Right ventricle myocardium superior (tissue), 1 donor: Measurements from ENCODE around the gene RUNX1. TPM values are rescaled to one million over a fixed set of nuclear protein-coding genes. Genes with fewer than 3 reads are reported as not detected.
"Not testable (repeated sequence)": the region's sequence is repeated elsewhere in the genome, so short reads cannot be mapped to it uniquely, and the experiment has no call there.

Source experiments
- ATAC-seq: fragments of 200-7000 bp; cut with Tn5 transposase; one replicate; pipeline ENCODE4 v1.9.1; 2020; ENCODE audit warnings: mild to moderate bottlenecking; ENCODE audit not compliant: poor library complexity
- DNase-seq: peaks from one replicate; pipeline ENCODE4 v3.0.0-alpha.2; 2020
- intact Hi-C: fragments of 100-400 bp; cut with DNase I; formaldehyde crosslinking; loops from one replicate; pipeline ENCODE4 v1.11.2; 2022
- total RNA-seq: library from RNA; stranded (reverse); fragmentation: NEBNext Ultra II Directional; extraction: Animal tissue kit (Norgen Biotek cat#: 25700); gene quantifications from one replicate; pipeline ENCODE4 v1.2.1, GENCODE V29; 2021
- donor health status: DM: no; HTN: yes; CAD: no; lungs with severe emphysema.

Gene RUNX1
- total RNA-seq, 1 donor from 2014 or later = 1.5 TPM

DNA sequence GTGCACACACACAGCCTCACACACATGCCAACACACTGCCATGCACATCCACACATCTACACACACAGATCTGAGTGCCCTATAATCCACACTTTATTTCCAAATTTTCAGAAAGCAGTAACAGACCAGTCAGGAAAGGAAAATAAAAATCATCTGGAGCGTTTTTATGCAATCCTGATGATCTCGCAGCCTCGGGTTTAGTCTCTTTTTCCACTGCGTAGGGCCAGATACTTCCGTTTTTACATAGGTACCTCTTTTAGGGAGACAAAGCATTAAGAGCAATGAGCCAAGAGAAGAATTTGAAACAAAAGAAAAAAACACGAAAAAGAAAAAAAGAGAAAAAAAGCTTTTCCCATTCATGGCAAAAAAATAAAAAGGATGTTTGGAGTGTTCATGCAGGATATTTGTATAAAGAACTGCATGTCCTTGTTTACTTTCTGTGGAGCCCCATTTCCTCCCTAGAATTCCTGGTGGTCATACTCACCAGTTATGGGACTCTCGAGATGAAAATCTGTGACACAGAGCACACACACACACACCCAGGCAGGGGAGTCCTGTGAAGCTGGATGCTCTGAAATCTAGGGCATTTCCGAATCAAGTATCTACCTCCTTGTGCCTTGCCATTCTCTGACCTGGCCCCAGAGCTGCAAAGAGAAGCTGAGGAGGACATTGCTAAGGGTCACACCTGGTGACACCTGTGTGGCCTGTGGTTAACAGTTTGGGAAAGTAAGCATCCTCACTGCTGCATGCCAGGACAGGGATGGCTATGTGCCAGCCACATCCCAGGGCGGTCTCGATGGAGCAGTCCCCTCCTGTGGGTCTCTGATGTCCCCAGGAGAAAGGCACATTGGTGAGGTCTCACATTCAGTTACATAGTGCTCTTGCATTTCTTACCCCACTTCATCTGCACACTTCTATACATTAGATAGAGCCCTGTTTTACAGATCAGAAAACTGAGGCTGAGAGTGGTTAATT lies 83.6 kb downstream of the RUNX1 start:
- DNase-seq (no peak), ATAC-seq (no peak)
- intact Hi-C loops = no loop called here

DNA sequence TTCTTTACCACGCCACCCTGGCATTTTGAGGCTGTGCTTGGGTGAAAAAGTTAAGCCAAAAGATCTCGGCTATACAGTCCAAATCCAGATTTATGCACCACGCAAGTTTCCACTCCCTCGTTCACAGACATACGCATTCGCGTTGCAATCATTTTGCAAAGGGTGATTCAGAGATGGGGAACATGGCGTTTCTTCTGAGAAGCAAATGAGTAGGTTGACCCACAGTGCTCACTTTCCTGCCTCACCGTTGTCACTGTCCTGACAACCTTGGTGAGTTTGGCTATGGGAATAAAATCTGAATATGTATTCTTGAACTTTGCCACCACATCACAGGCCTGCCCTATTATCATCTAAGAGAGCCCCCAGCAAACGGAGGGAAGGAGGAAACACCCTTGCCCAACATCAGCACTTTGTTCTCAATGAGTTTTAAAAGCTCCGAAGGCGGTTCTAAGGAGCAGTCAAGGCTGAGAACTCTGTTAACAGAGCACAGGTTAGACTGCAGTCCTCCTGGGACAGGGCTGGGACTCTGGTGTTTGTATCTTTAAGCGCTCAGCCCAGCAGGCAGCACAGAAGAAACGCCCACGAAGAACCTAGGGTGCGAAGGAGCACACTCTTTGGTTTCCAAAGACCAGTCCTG lies 86.4 kb downstream of the RUNX1 start:
- no peak for ATAC-seq
- DNase-seq = no peak
- intact Hi-C loops = no loop called here

DNA sequence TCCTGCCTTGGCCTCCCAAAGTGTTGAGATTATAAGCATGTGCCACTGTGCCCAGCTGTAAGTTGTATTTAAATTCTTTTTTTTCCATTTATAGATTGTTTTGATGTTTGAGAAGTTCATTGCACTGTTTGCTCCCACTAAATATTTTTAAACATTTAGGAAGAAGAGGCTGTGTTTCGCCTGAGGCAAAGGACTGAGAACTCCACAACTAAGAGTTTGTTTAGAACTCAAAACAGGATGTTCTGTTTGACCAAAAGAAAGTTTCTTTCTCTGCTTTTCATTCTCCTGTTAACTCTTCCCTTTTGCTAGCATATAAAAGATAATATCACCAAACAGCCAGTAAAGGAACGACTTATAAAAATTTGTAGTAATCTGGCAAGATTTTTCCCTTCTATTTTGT lies 87.0 kb downstream of the RUNX1 start:
- DNase-seq (no peak), ATAC-seq (no peak)
- intact Hi-C loops = no loop called here

DNA sequence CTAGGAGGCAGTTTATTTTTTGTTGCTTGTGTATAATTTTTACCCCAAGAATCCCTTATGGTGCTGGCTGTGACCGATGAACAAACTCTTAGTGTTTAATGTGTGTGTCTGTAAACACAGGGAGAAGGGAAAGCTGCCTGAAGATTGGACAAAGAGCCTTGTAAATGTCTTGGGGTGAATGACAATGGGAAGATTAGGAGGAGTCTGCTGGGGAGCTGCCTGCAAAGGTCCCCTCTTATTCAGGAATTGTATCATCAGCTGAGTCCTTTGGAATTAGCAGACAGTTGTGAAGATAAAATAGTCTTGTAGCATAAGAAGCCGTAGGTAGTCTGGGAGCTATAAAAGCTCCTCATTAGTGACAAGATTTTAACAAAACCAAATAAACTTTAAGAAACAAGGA lies 88.4 kb downstream of the RUNX1 start:
- DNase-seq (no peak), ATAC-seq (no peak)
- intact Hi-C loops = no loop called here

DNA sequence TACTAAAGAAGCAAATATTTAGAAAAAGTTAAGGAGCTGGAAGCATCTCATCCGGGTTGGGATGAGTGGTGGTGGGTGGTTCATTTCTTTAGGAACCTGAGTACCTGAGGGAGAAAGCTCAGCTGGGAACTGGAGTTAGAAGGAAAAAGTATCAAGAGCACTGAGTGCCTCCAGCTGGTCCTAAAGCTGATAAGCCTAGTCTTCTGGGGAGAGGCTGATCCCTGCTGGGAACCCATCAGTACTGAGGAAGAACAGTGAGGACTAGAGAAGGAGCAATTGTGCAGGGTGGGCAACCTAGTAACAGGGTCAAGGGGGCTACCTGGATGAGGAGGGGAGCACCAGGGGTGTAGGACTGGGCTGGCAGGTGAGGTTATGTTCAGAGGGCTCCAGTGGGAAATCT lies 89.5 kb downstream of the RUNX1 start:
- no peak for DNase-seq

DNA sequence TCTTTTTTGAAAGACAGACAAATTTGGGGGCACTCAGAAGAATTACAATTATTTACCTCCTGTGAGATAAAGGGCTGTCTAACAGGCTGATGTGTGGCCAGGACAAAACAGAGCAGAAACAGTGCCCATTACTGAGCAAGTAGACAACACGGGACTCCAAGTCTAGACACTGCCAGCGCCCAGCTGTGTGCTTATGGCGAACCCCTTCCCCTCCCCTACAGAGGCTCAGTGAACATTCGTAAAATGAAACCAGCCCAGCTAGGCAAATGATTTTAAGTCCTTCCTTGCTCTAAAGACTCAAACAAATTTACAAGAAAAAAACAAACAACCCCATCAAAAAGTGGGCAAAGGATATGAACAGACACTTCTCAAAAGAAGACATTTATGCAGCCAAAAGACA lies 91.1 kb downstream of the RUNX1 start:
- ATAC-seq (no peak), DNase-seq (no peak)
- intact Hi-C loops = no loop called here

More for the DNA sequence above, 89.5 kb downstream of the RUNX1 start:
- no peak for ATAC-seq
- intact Hi-C loops = no loop called here

DNA sequence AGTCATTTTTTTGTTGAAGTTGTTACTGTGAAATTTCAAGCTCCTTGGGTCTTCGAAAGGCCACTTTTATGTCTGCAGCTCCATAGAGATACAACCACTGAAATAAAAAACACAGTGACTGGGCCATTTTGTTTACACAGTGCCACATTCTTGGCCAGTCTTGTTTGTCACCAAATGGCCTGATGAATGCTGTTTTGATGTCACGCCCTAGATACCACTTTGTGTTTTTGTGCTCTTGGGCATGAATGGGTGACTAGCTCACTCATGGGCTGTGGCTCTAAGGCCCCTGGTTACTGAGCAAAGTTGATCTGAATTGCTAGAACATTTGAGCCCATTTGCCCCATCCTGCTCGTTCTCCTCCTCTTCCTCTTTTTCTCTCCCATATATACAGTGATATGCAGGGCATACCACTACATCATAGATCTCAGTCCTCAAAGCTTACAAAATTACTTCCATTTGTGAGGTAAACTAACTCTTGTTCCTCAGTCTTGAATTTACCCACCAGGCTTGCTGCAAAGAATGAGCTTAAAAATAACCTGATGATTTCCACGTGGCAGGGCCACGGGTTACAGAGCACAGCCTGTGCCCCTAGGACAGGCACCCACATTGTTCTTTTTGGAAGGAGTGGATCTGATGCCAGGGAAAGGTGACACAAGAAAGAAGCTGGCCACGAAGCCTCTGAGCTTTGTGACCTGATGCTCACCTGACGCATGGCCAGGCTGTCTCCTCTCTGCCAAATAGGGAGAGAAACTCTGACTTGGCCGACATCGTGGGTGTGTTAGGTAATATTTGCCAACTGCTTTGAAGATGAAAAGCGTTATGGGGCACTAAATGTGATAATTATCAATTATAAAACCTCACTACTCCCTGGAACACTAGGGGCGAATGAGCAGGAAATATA lies 92.4 kb downstream of the RUNX1 start:
- ATAC-seq = no peak
- no peak for DNase-seq
- intact Hi-C loops = no loop called here

DNA sequence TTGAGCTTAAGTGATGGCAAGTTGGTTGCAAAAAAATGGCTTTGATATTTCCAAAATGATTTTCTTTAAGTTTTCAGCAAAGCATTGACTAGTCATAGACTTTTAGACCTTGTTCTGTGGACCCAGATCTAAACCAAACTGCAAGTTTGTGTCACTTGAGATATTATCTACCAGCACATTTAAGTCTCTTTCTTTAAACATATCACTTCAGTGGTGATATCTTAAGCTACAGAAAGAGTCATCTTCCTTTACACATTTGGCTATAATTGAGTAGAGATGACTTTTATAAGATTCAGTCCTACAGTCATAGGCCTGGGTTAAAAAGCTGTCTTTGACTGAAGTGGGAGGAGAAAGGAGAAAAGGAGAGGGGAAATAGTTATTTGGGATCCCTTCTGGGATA lies 95.2 kb downstream of the RUNX1 start:
- no peak for DNase-seq
- no peak for ATAC-seq
- intact Hi-C loops = no loop called here

DNA sequence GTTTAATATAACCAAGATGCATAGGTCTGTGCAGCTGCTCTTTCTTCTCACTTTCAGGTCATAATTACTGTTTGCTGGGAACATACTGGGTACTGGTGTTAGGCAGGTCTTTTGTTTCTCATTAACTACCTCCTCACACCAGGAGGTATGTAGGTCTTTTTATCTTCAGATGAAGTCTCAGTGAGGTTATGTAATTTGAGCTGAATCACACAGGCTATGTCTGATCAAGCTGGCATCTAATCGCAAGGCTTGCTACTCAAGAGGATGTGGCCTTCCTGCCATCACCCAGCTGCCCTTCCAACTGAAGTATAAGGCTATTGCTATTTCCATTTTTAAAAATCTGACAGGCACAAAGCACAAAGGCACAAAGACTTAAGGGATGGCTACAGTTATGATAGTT lies 96.4 kb downstream of the RUNX1 start:
- ATAC-seq (no peak), DNase-seq (no peak)
- intact Hi-C loops = no loop called here

DNA sequence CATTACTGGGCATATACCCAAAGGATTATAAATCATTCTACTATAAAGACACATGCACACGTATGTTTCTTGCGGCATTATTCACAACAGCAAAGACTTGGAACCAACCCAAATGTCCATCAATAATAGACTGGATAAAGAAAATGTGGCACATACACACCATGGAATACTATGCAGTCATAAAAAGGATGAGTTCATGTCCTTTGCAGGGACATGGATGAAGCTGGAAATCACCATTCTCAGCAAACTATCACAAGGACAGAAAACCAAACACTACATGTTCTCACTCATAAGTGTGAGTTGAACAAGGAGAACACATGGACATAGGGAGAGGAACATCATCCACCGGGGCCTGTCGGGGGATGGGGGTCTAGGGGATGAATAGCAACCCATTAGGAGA lies 97.2 kb downstream of the RUNX1 start:
- DNase-seq, intact Hi-C loops, ATAC-seq: not testable (repeated sequence)

DNA sequence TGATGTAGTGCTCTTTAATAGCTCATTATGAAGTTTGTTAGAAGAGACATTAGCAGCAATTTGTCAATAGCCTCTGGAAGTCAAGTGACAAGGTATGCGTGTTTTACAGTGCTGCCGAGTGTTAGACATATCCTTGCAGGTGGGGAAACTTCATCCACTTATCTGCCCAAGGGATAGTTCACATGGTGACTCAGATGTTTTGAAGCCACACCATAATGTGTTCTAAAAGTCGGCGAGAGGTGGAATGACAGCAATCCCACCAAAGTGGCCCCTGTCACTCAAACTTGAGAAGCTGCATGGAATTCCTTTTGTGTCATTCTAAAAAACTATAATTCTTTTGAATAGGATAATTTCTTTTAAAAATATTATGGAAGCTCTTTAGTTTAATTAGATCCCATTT lies 98.1 kb downstream of the RUNX1 start:
- ATAC-seq = no peak
- intact Hi-C loops = no loop called here
- no peak for DNase-seq

DNA sequence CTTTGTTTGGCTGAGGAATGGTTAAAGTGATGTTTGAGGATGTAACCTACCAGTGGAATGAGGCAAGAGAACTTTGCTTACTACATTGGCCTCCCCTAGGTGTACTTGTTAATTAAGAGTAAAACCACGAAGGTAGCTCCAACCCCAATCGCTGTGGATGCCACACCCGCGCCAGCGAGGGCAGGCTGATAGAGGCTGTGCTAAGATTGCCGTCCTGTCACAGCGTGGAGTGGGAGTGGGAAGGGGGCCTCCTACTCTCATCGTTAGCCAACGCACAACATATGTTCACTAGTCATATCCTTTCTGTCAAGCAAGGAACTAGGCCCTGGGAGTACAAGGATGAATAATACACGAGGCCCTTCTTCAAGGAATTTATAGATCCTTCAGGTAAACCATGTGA lies 99.6 kb downstream of the RUNX1 start:
- ATAC-seq (no peak), DNase-seq (no peak)
- intact Hi-C loops = no loop called here

DNA sequence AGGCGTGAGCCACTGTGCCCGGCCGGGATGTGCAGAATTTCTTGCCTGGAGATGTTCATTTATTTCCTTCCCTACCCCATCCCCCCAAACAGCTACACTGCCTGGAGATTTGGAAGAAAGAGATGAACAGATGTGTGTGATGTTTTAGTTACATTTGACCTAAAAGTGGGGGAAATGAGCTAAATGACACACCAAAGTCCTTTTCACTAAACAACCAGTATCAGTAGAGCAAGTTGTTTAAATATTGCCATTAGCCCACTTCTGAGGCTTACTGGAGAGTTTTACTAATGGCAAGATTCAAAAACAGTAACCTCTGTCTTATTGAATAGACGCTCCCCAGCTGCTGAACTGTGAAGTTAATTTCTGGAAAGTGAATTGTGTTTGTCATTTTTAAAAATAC lies 100.1 kb downstream of the RUNX1 start:
- intact Hi-C loops = no loop called here
- DNase-seq (no peak), ATAC-seq (no peak)

DNA sequence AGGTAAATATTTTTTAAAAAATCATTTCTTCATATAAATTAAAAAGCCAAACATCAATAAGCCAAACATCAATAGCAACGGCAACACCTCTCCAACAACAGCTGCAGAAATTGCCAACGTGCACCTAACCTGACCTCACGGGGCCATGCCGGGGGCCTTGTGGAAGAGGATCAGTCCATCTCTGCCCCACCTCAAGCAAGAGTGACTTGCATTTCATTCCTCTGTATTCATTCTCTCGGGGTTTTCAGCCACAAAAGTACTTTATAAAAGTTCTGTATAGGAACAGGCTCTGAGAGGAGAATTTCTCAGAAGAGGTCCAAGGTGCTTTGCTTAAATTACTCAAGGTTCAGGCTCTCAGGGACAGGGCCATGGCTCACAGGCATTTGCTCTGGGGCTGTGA lies 100.9 kb downstream of the RUNX1 start:
- no peak for DNase-seq
- intact Hi-C loops = no loop called here
- no peak for ATAC-seq

DNA sequence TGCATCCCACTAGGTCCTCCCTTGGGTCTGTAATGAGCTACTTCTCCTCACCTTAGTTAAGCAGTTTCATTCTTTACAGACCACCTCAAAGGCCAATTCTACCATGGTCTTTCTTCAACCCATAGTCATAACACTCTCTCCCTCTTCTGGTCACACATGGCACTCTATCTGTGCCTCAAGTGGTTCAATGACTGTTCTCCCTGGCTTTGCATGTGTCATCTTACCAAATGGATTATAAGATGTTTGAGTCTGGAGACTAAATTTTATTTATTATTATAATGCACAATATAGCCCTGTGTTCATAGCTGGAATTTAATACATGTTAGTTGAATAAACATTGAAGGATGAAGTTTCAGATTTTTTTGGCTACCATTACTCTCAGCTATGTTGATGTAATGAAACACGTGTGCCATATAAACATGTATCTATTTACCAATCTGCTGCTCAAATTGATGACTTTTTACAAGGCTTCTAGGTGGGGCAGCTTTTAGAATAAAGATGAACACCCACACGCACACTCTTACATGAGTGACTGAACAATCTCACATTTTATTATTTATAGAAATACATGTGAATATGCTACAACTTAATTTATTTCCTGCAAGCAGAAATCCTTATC lies 102.1 kb downstream of the RUNX1 start:
- intact Hi-C loops = no loop called here
- DNase-seq (no peak), ATAC-seq (no peak)

DNA sequence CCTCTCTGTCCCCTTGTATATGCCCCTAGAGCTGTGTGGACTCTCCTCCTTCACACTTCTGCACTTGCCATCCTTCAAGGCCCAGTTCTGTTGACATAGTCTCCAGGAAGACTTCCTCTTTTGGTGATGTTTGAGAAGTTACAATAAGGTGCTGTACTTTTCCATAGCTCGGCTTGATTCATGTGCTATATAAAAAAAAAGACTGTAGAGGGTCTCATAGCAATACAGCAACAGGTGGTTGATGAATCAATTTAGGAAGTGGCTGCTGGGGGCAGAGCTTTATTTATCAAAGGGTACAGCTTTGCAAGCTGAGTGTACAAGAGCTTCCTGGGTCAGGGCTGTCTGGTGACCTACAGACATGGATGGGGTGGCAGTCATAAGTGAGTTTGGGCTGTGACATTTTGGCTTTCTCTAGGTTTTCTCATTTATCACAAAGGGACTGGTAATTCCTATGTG lies 102.7 kb downstream of the RUNX1 start:
- intact Hi-C loops = no loop called here
- ATAC-seq (no peak), DNase-seq (no peak)

DNA sequence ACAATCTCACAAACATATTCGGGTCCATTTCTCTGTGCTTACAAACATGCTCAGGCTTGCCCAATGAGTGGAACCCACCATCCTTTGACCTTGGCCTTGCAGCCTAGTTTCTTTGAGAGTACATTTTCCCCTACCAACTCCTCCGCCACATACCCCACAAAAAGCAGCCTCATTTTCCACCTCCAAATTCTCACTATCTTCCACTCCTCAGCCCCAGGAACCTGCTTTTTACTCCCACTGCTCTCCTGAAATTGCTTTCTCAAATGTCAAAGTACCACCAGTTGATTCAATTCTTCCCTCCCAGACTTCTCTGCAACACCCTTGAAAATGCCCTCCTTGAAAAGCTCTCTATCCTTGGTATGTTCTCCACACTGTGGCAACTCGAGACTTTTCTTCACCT lies 103.8 kb downstream of the RUNX1 start:
- DNase-seq (no peak), ATAC-seq (no peak)
- intact Hi-C loops = no loop called here

DNA sequence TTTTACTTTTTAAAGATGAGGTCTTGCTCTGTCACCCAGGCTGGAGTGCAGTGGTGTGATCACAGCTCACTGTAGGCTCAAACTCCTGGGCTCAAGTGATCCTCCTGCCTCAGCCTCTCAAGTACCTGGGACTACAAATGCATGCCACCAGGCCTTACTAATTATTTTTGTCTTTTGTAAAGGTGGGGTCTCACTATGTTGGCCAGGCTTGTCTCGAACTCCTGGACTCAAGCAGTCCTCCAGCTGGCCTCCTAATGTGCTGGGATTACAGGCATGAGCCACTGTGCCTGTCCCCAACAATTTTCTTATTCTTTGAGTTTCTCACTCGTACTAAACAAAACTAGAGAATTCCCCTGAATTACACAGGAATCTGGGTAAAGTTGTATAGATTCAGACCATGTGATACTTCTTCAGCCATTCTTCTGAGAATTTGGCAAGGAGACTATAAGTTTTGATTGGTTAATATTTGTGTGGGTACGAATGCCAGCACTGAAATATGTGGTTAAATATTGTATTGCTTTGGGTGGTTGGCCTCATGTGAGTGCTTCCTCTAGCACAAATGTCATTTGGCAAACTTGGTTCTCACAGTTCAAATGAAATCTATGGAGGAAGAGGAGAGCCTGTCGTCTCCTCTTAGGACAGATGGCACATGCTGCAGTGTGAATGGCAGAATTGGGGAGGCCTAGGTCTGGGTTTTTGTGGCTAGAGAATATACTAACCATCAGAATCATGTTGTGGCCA lies 104.9 kb downstream of the RUNX1 start:
- no peak for DNase-seq
- no peak for ATAC-seq
- intact Hi-C loops = no loop called here
